Measurements from ENCODE around the gene TENM4. TPM values are rescaled to one million over a fixed set of nuclear protein-coding genes. Genes with fewer than 3 reads are reported as not detected.

The TENM4 gene
- total and polyA plus RNA-seq, 2 of the 8 experiments (the other 6 are each of a cell fraction or from before 2014, with no cell fraction given) = 3.5 to 7.2 TPM

- TF ChIP-seq CHD2 (IDR thresholded peaks at IDR 0.05; ENCODE audit: low read length) (no peak), TAF7 (optimal IDR thresholded peaks at IDR 0.05; ENCODE audit: borderline replicate concordance, low read depth, low read length) (no peak), BRCA1 (IDR thresholded peaks at IDR 0.05; ENCODE audit: low read depth, low read length) (no peak), POLR2A (IDR thresholded peaks at IDR 0.05; ENCODE audit: control extremely low read depth in 1 of 2, low read depth in 2 of 2, low read length in 2 of 2) (no peak)
Observed at GRCh38 chr11:78704811-78705210, 736.0 kb downstream of the TENM4 start (continued).
